Measurements from ENCODE around the gene PTPRT.
"Not testable (repeated sequence)": the region's sequence is repeated elsewhere in the genome, so short reads cannot be mapped to it uniquely, and the experiment has no call there.

The PTPRT gene

DNA sequence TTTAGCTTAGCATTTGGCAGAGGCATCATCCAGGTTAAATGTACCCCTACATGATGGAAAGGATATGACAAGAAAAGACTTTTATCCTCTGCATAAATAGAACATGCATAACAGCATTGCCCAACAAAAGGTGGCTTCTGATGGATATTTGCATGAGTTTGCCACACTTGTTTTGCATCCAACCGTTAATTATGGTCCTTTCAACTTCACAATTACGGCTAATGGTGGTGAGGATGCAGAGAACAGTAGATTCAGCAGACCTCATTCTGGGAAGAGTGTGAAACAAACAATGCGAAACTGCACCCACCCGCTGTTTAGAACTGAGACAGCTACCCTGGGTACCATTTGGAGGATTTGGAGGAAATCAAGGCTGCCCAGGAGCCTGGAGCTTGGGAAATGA, 880.7 kb downstream of the PTPRT start:
- no peak for DNase-seq (ENCODE audit: low read depth in 2 of 2)

DNA sequence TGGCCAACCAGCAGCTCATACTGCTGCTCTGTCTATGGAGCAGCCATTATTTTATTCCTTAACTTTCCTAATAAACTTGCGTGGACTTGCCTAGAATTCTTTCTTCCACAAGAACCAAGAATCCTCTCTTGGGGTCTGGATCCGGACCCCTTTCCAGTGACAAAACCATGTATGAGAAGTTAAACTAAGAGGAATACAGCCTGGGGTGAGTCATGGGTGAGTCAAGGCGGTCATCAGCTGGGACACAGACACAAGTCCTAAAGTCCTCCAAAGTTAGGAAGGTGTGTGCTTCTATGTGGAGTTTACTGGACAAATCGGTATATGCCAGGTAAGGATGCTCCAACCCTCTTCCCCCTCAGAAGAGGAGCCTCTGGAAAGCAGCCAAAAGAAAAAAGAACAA, 881.5 kb downstream of the PTPRT start:
- no peak for DNase-seq (ENCODE audit: low read depth in 2 of 2)

GRCh38 chr20:42295592-42295991, 894.1 kb downstream of the PTPRT start:
- no peak for DNase-seq (ENCODE audit: low read depth in 2 of 2)

- no peak for DNase-seq (ENCODE audit: low read depth in 2 of 2)
Measured at GRCh38 chr20:42294976-42295375, 894.7 kb downstream of the PTPRT start.

- no peak for DNase-seq (ENCODE audit: low read depth in 2 of 2)
Measured at GRCh38 chr20:42281801-42282200, 907.9 kb downstream of the PTPRT start.

DNA sequence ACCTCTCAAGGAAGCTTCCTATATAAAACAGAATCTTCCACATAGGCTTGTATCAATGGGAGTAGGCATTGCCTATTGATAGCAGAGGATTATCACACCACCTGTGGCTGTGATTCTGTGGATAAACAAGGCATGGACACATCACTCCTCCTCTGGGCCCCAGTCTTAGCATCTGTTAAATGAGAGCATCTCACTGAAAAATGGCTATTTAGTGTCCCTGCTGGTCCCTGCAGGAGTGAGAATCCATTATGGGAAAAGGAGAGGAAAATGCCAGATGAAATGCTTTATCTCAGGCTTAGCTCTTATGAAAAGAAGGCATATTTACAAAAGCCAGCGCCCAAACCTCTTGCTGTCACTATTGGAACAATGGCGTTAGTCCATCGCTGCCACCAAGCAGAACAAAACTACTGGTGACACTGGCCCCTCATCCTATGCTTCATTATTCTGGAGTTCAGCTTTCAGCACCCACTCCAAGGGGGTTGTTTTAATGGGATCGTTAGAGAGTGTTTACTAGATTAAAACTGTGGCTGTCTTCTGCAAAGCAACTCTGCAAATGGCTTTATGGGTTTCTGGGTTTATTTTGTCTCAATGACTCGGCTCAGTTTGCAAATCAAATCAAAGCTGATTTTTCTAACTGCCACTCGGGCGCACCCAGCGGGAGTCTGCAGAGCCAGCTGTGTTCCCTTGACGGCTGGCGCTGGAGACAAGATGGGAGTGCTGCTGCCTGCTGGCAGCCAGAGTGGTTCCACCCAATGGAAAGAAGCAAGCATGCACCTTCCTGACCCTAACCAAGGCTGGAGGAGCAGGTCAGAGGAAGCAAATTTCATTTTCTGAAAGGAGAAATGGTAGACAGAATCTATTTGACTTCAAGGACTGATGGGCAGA, 912.7 kb downstream of the PTPRT start:
- no peak for DNase-seq (ENCODE audit: low read depth in 2 of 2)

DNA sequence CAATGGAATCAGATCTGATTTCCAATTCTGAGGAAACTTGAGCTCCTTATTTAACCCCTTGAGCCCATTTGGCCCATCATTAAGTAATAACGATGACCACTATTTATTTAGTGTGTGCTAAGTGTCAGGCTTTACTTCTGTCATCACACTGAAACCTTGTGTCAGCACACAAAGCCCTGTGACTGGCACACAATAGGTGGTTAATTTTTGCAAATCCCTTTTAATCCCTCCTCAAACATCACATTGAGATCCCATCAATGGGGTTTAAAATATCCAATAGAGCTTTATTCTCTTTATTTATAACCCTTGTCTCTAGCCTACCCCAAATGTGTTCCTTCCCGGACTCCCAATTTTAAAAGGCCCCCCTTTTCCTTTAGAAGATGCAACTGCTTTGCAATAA, 914.7 kb downstream of the PTPRT start:
- DNase-seq (ENCODE audit: low read depth in 2 of 2), result no peak

DNA sequence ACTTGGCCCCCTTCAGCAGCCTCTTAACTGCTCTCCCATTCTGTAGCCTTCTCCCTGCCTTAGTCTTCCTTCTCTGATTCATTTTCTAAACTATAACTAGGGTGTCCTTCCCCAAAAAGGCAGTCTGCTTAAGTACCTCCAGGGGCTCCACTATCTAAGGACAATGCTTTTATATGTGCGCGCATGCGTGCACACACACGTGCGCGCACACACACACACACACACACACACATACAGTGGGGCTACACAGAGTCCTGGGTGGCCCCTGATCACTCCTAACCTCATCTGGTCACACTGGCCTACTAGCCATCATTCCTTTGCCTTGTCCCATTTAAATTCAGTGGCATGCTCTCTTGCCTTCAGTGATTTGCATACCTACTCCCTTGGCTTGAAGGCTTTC, 917.2 kb downstream of the PTPRT start:
- DNase-seq (ENCODE audit: low read depth in 2 of 2), result no peak

GRCh38 chr20:42270539-42270938, 919.2 kb downstream of the PTPRT start:
- DNase-seq (ENCODE audit: low read depth in 2 of 2), result no peak

DNA sequence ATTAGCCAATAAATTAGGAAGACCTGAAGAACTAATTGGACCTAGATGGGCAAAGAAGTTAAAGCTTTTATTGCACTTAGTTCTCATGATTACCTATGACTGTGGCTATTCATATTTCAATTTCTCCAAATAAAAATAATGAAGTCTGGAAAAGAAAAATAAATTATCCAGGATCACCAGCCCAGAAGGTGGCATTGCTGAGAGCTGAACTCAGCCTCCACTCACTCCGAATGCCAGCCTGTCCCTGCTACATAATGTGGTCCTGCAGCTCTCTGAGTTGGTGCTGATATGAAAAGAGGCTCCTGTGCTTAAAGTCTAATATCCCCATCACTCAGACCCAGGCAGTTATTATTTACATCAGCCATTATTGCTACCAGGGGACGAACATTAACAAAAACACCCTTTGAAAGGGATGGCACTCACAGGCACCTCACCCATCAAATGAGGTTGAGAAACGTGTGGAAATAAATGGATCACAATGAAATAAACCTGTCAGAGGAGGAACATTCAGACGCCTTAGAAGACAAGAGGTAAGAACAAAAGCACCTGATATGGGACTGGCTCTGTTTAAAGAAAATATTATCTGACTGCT, 921.8 kb downstream of the PTPRT start:
- DNase-seq (ENCODE audit: low read depth in 2 of 2), result no peak

DNA sequence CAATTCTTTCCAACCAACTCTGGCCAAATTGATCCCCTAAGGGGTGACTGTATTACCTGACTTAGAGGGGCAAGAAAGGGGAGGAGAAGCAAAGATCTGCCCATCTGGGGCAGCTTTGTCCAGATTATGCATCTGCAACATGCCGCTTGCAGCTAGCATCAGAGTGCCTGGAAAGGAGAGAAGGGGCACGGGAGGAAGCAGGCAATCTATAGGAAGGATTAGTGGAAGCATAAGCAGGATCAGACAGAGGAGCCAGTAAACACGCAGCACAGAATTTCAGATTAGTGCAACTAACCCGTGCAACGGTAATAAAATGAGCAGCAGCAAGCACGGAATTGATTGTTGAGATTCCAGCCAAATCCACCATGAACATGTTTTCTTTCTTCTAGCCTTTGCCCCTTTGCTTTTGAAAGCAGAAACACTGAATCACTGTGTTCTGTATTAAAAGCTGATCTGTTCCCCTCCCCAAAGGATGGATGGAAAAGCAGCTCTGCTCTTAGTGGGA, 927.9 kb downstream of the PTPRT start:
- DNase-seq (ENCODE audit: low read depth in 2 of 2), result no peak

DNA sequence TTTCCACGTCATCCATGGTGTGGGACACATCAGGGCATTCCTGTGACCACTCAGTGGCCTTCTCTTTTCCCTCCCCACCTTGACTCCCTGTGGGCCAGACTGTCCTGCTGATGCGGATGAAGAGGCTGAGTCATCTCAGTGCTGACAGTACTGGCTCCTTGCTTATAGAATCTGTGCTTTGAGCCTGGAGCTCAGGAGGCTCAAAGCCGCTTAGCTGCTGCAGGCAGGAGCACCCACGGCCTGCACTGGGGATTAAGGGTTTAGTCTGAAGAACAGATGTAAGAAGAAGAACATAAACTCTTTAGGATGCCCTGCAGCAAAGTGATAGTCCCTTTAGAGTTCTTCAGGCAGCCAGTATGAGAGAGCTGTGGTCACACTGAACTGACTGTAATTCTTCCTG, 929.5 kb downstream of the PTPRT start:
- DNase-seq (ENCODE audit: low read depth in 2 of 2), result no peak

- DNase-seq (ENCODE audit: low read depth in 2 of 2), result no peak
Measured at GRCh38 chr20:42259389-42259788, 930.3 kb downstream of the PTPRT start.

- DNase-seq (ENCODE audit: low read depth in 2 of 2), result no peak
Measured at GRCh38 chr20:42258564-42259302, 931.0 kb downstream of the PTPRT start.

- no peak for DNase-seq (ENCODE audit: low read depth in 2 of 2)
Measured at GRCh38 chr20:42255821-42256220, 933.9 kb downstream of the PTPRT start.

DNA sequence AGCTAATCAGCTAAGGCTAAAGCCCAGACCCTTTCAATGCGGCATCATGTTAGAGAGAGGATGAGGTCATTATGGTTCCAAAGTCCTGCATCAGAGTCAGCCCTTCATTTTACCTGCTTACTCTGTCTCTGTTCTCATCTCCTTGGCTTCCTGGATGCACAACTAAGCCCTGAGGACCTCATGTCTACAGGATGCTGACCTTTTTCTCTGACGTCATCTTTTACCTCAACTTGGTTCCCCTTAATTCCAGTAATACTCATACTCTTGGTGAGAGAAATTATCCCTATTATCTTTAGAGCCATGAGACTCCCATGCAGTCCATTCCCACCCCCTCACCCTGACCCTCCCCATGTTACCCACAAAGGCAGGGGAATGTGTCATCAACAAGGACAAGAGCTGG, 935.0 kb downstream of the PTPRT start:
- no peak for DNase-seq (ENCODE audit: low read depth in 2 of 2)

GRCh38 chr20:42252116-42252515, 937.6 kb downstream of the PTPRT start:
- no peak for DNase-seq (ENCODE audit: low read depth in 2 of 2)

GRCh38 chr20:42218621-42219374, 970.9 kb downstream of the PTPRT start:
- no peak for DNase-seq (ENCODE audit: low read depth in 2 of 2)

DNA sequence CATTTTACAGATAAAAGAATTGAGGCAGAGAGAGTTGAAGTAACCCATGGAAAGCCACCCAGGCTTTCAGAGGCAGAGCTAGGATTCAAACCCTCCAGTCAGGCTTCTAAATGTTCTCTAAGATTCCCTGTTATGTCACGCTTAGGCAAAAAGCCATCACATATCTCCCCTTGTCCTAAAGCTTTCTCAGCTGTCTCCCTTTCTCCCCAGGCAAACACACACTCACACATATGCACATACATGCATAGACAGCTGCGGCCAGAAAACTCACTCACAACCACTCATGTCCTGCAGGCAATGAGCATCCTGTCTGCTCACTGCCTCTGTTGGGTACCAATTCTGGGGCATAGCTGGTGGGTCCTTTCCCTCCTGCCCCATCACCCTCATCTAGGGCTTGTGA, 975.6 kb downstream of the PTPRT start:
- DNase-seq (ENCODE audit: low read depth in 2 of 2), result no peak

DNA sequence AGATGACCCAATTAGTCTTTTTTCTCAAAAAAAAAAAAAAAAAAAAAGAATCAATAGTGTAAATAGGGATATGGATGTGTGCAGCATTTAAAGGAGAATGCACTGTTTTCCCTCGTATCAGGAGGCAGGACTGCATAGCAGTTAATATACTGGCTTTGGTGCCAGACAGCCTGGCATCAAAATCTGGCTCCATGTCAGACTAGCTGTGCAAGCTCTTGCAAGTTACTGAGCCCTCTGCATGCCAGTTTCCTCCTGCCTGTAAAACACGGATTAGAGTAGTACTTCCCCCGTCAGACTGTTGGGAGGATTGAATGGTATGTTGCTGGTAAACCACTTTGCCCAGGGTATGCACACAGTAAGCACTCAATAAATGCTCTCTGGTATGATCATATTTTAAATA, 977.3 kb downstream of the PTPRT start:
- no peak for DNase-seq (ENCODE audit: low read depth in 2 of 2)

- not testable (repeated sequence) for DNase-seq (ENCODE audit: low read depth in 2 of 2)
Measured at GRCh38 chr20:42206557-42206956, 983.1 kb downstream of the PTPRT start.

All from fibroblast of skin of left quadriceps (primary cell).